Transverse colon (tissue), 4 donors: ENCODE results near the gene LIN7B. TPM values are rescaled to one million over a fixed set of nuclear protein-coding genes. Genes with fewer than 3 reads are reported as not detected.

Source experiments
- DNase-seq: peaks from one replicate; pipeline ENCODE4 v3.0.0-alpha.2; 2019
- H3K27ac ChIP-seq, 4 donors: fragments of 200-600 bp; sonication (generic); 2 replicates each; pipeline ENCODE4 v1.5.1; 2016 to 2018; ENCODE audit warnings: inconsistent platforms in 4 of 4
- H3K27me3 ChIP-seq: fragments of 200-600 bp; sonication (generic); 2 replicates; pipeline ENCODE4 v1.5.1; 2017; ENCODE audit warnings: inconsistent platforms
- H3K36me3 ChIP-seq, 4 donors: fragments of 200-600 bp; sonication (generic); 2 replicates each; pipeline ENCODE4 v1.5.1; 2017 to 2019; ENCODE audit warnings: inconsistent platforms in 4 of 4
- H3K4me1 ChIP-seq, 4 donors: fragments of 200-600 bp; sonication (generic); 2 replicates each; pipeline ENCODE4 v1.5.1; 2017 to 2020; ENCODE audit warnings: inconsistent platforms in 4 of 4
- H3K4me3 ChIP-seq, 4 donors: fragments of 200-600 bp; sonication (generic); 1 replicate in 1 of 4; 2 replicates in 3 of 4; pipeline versions ENCODE4 v1.5.1 to v1.6.1; 2017 to 2019; ENCODE audit warnings: inconsistent platforms in 4 of 4
- H3K9me3 ChIP-seq, 2 donors: fragments of 200-600 bp; sonication (generic); 2 replicates each; pipeline ENCODE4 v1.5.1; 2017 to 2019; ENCODE audit warnings: inconsistent platforms in 2 of 2
- CTCF ChIP-seq, 5 experiments: fragments of 200-600 bp in 3 of 5; fragments of 450-650 bp in 2 of 5; sonication (generic) in 3 of 5; IDR thresholded peaks; 1 replicate in 2 of 5; 2 replicates in 3 of 5; pipeline ENCODE4 v1.5.1; 2016 to 2017; ENCODE audit warnings: antibody characterized with exemption in 5 of 5, inconsistent platforms in 3 of 5, mild to moderate bottlenecking in 2 of 5, moderate library complexity in 1 of 5
- EP300 ChIP-seq: sonication (generic); formaldehyde crosslinking; IDR thresholded peaks from one replicate; pipeline ENCODE4 v1.6.1; 2017; ENCODE audit warnings: antibody characterized with exemption, low read depth
- POLR2A ChIP-seq: fragments of 450-650 bp; IDR thresholded peaks from one replicate; pipeline ENCODE4 v1.6.1; 2016; ENCODE audit warnings: antibody characterized with exemption, mild to moderate bottlenecking, moderate library complexity
- POLR2AphosphoS5 ChIP-seq, 3 donors: sonication (generic); formaldehyde crosslinking; IDR thresholded peaks; one replicate each; pipeline ENCODE4 v1.6.1; 2016; ENCODE audit warnings: antibody characterized with exemption in 3 of 3
- WGBS, 2 donors: methylation state at CpG; one replicate each; pipeline ENCODE4 v1.1.5; 2018; ENCODE audit warnings: low coverage in 1 of 2; 5-methylcytosine and 5-hydroxymethylcytosine counted together
- in situ Hi-C, 4 donors: fragments of 200-750 bp; cut with MboI; loops; one replicate each; pipeline versions ENCODE4 v1.15.0 to v1.15.1; 2017; ENCODE audit warnings: low sequenced_read_pairs in 3 of 4, low pct_ligation_motif_present in 1 of 4, low pct_unique_long_range_greater_than_20kb in 1 of 4
- intact Hi-C: fragments of 100-400 bp; cut with DNase I; formaldehyde crosslinking; loops from one replicate; pipeline ENCODE4 v1.15.1; 2023; ENCODE audit warnings: low total_unique reads
- total RNA-seq, 4 donors: library from RNA; depleted of rRNA; stranded (reverse); fragments of >200 nt; gene quantifications; one replicate each; pipeline ENCODE4 v1.1.0, GENCODE V29; 2016

LIN7B gene
- total RNA-seq, 4 donors from 2014 or later: 14.2 to 92.8 (median 39.8) TPM

- intact Hi-C loops (no loop called here), in situ Hi-C loops (no loop called here)
- H3K9me3 ChIP-seq: no peaks in the 10 kb centered on the region
- DNase-seq: no peak
- H3K27ac ChIP-seq: peak overlapping the region; percentile 65 to 78 (median 72)
- no peaks in the 10 kb centered on the region for H3K27me3 ChIP-seq
- H3K4me3 ChIP-seq: peak overlapping the region in 3 of 4 donors; percentile 11 to 41 (median 21)
- TF ChIP-seq CTCF (IDR thresholded peaks at IDR 0.05) (no peak), EP300 (no peak), POLR2AphosphoS5 (IDR thresholded peaks at IDR 0.05) (no peak)
- no peaks in the 10 kb centered on the region for H3K36me3 ChIP-seq
- 34 to 52% methylated on average over 15 of the region's 15 CpGs for WGBS, 2 donors
- peaks cover 6 to 42% (median 21%) of the 10 kb centered on the region in 4 donors for H3K4me1 ChIP-seq
Observed at GRCh38 chr19:49128545-49129237, 14.5 kb downstream of the LIN7B start.

GRCh38 chr19:49129238-49129583, 15.0 kb downstream of the LIN7B start:
- peaks cover 6 to 46% (median 25%) of the 10 kb centered on the region in 4 donors for H3K4me1 ChIP-seq
- TF ChIP-seq POLR2AphosphoS5 (IDR thresholded peaks at IDR 0.05) (no peak), POLR2A (no peak), EP300 (no peak), CTCF (IDR thresholded peaks at IDR 0.05) (no peak)
- intact Hi-C loops (no loop called here), in situ Hi-C loops (no loop called here)
- H3K9me3 ChIP-seq: no peaks in the 10 kb centered on the region
- H3K27ac ChIP-seq: no peak overlapping the region
- DNase-seq: no peak
- H3K27me3 ChIP-seq: no peaks in the 10 kb centered on the region
- no peak overlapping the region for H3K4me3 ChIP-seq
- 62 to 70% methylated on average over 6 to 15 of the region's 16 CpGs for WGBS, 2 donors
- no peaks in the 10 kb centered on the region for H3K36me3 ChIP-seq

DNA sequence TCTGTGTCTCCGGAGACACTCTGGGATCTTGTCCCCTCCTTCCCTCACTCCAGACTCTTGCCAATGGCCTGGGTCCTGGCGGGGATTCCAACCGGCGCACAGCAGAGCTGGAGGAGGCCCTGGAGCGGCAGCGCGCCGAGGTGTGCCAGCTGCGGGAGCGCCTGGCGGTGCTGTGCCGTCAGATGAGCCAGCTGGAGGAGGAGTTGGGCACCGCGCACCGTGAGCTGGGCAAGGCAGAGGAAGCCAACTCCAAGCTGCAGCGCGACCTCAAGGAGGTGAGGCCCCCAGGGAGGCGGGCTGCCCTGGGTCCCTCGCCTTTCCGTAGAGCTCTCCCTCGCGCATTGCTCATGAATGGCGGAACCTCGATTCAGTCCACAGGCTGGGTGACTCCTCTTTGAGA, 16.2 kb downstream of the LIN7B start:
- TF ChIP-seq EP300 (no peak), POLR2A (no peak), CTCF (IDR thresholded peaks at IDR 0.05) (no peak), POLR2AphosphoS5 (IDR thresholded peaks at IDR 0.05) (no peak)
- no peaks in the 10 kb centered on the region for H3K36me3 ChIP-seq
- WGBS, 2 donors: 98% methylated on average over 24 of the region's 24 CpGs; no CpG with 5 or more reads in 1 of the 2 donors
- H3K4me1 ChIP-seq: peaks cover 6 to 37% (median 25%) of the 10 kb centered on the region in 4 donors
- H3K27ac ChIP-seq: no peak overlapping the region
- no peaks in the 10 kb centered on the region for H3K9me3 ChIP-seq
- no peak for DNase-seq
- H3K4me3 ChIP-seq: no peak overlapping the region
- no peaks in the 10 kb centered on the region for H3K27me3 ChIP-seq
- in situ Hi-C loops: no loop called here
- intact Hi-C loops: no loop called here

DNA sequence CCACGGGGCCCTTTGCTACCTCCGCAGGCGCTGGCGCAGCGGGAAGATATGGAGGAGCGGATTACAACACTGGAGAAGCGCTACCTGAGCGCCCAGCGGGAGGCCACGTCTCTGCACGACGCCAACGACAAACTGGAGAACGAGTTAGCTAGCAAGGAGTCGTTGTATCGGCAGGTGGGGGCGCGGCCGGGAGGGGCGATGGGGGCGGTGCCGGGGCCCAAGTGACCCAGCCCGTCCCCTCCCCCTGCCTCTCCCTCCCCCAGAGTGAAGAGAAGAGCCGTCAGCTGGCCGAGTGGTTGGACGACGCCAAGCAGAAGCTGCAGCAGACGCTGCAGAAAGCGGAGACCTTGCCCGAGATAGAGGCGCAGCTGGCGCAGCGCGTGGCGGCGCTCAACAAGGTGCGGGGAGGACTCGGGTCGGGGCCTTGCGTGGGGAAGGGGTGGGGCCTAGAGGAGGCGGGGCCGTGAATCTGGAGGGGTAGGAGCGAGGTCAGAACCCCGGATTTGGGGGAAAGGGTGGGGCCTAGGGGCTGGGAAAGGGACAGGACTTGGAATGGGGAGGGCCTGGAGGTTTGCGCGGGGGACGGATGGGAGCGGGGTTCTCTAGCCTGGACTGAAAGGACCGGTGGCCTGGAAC, 18.9 kb downstream of the LIN7B start:
- WGBS, 2 donors: 31 to 50% methylated on average over 5 to 44 of the region's 49 CpGs
- in situ Hi-C loops: no loop called here
- H3K4me1 ChIP-seq: peaks cover 6 to 39% (median 26%) of the 10 kb centered on the region in 4 donors

More for the DNA sequence above, 18.9 kb downstream of the LIN7B start:
- intact Hi-C loops: no loop called here
- H3K9me3 ChIP-seq: no peaks in the 10 kb centered on the region
- DNase-seq: peak; percentile 58
- TF ChIP-seq POLR2AphosphoS5 (IDR thresholded peaks at IDR 0.05): peak in 1 of 3 donors; percentile 40
- no peak for TF ChIP-seq POLR2A
- TF ChIP-seq CTCF (IDR thresholded peaks at IDR 0.05): no peak
- no peaks in the 10 kb centered on the region for H3K27me3 ChIP-seq
- peak overlapping the region; percentile 15 to 76 (median 64) for H3K27ac ChIP-seq
- peak overlapping the region in 3 of 4 donors; percentile 7 to 39 (median 9) for H3K4me3 ChIP-seq
- H3K36me3 ChIP-seq: no peaks in the 10 kb centered on the region
